Muscle layer of duodenum (tissue), 2 donors: Measurements from ENCODE around the gene TMEM132C.
"Not testable (repeated sequence)": the region's sequence is repeated elsewhere in the genome, so short reads cannot be mapped to it uniquely, and the experiment has no call there.

Source experiments
- H3K27ac ChIP-seq: one replicate; pipeline ENCODE4 v1.7.0; 2013; ENCODE audit warnings: mild to moderate bottlenecking, low read length
- H3K27me3 ChIP-seq: one replicate; pipeline ENCODE4 v1.7.0; 2013; ENCODE audit warnings: low read depth, mild to moderate bottlenecking, control low read depth, low read length
- H3K36me3 ChIP-seq, 2 donors: one replicate each; pipeline ENCODE4 v1.7.0; 2013; ENCODE audit warnings: low read length in 2 of 2, control low read depth in 1 of 2, mild to moderate bottlenecking in 1 of 2; ENCODE audit not compliant: insufficient read depth in 2 of 2, control insufficient read depth in 1 of 2
- H3K4me1 ChIP-seq, 2 donors: one replicate each; pipeline ENCODE4 v1.7.0; 2013; ENCODE audit warnings: low read length in 2 of 2, mild to moderate bottlenecking in 2 of 2, control low read depth in 1 of 2, moderate library complexity in 1 of 2; ENCODE audit not compliant: insufficient read depth in 2 of 2, control insufficient read depth in 1 of 2
- H3K4me3 ChIP-seq, 2 donors: one replicate each; pipeline ENCODE4 v1.7.0; 2013; ENCODE audit warnings: low read length in 2 of 2, low read depth in 1 of 2, mild to moderate bottlenecking in 1 of 2
- H3K9me3 ChIP-seq, 2 donors: one replicate each; pipeline ENCODE4 v1.7.0; 2013; ENCODE audit warnings: low read length in 2 of 2, control low read depth in 1 of 2, mild to moderate bottlenecking in 1 of 2; ENCODE audit not compliant: control insufficient read depth in 1 of 2
- donor health status: healthy.

TMEM132C gene

GRCh38 chr12:128456922-128457321, 190.0 kb downstream of the TMEM132C start:
- Histone ChIP-seq H3K27me3 (no peaks in the 10 kb centered on the region), H3K4me3 (no peak overlapping the region), H3K4me1 (peaks cover 0 to 4% of the 10 kb centered on the region in 2 donors)

GRCh38 chr12:128458301-128458974, 191.5 kb downstream of the TMEM132C start:
- no peak overlapping the region for H3K27ac ChIP-seq
- peaks cover 0 to 4% of the 10 kb centered on the region in 2 donors for H3K4me1 ChIP-seq
- H3K4me3 ChIP-seq = no peak overlapping the region
- no peaks in the 10 kb centered on the region for H3K27me3 ChIP-seq
- H3K9me3 ChIP-seq = peaks cover 0 to 6% of the 10 kb centered on the region in 2 donors
- H3K36me3 ChIP-seq = no peaks in the 10 kb centered on the region

More at GRCh38 chr12:128456922-128457321, 190.0 kb downstream of the TMEM132C start:
- peaks cover 0 to 3% of the 10 kb centered on the region in 2 donors for H3K9me3 ChIP-seq
- no peak overlapping the region for H3K27ac ChIP-seq
- no peaks in the 10 kb centered on the region for H3K36me3 ChIP-seq

GRCh38 chr12:128459067-128459466, 192.1 kb downstream of the TMEM132C start:
- H3K9me3 ChIP-seq = peaks cover 0 to 6% of the 10 kb centered on the region in 2 donors
- no peak overlapping the region for H3K4me3 ChIP-seq
- no peaks in the 10 kb centered on the region for H3K36me3 ChIP-seq
- no peak overlapping the region for H3K27ac ChIP-seq
- H3K4me1 ChIP-seq = peaks cover 0 to 4% of the 10 kb centered on the region in 2 donors
- no peaks in the 10 kb centered on the region for H3K27me3 ChIP-seq

DNA sequence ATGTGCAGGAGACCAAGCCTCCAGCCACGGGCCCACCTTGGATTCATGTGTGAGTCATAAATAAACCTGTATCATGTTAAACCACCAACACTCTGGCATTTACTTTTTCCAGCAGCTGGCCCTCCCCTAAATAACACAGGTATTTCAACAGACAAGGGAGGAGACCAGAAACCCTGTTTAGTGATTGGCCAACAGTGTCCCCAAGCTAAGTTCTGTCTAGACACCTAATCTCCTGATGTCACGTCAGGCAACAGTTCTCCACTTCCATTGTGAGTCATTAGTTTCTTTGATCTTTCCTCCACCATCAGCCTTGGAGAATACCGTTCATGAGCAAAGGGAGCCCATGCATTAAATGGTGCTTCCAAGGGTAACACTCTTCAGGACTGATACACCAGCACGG, 196.9 kb downstream of the TMEM132C start:
- no peaks in the 10 kb centered on the region for H3K27me3 ChIP-seq
- H3K9me3 ChIP-seq = peaks cover 0 to 6% of the 10 kb centered on the region in 2 donors
- no peaks in the 10 kb centered on the region for H3K4me1 ChIP-seq
- H3K27ac ChIP-seq = no peak overlapping the region
- no peaks in the 10 kb centered on the region for H3K36me3 ChIP-seq
- no peak overlapping the region for H3K4me3 ChIP-seq

GRCh38 chr12:128467882-128468281, 200.9 kb downstream of the TMEM132C start:
- Histone ChIP-seq H3K27ac (no peak overlapping the region), H3K4me1 (no peaks in the 10 kb centered on the region), H3K27me3 (no peaks in the 10 kb centered on the region), H3K4me3 (no peak overlapping the region), H3K36me3 (no peaks in the 10 kb centered on the region), H3K9me3 (no peaks in the 10 kb centered on the region)

- Histone ChIP-seq H3K27ac (no peak overlapping the region), H3K4me3 (no peak overlapping the region), H3K27me3 (no peaks in the 10 kb centered on the region), H3K36me3 (no peaks in the 10 kb centered on the region), H3K4me1 (no peaks in the 10 kb centered on the region), H3K9me3 (no peaks in the 10 kb centered on the region)
Observed at GRCh38 chr12:128468926-128469325, 202.0 kb downstream of the TMEM132C start.

DNA sequence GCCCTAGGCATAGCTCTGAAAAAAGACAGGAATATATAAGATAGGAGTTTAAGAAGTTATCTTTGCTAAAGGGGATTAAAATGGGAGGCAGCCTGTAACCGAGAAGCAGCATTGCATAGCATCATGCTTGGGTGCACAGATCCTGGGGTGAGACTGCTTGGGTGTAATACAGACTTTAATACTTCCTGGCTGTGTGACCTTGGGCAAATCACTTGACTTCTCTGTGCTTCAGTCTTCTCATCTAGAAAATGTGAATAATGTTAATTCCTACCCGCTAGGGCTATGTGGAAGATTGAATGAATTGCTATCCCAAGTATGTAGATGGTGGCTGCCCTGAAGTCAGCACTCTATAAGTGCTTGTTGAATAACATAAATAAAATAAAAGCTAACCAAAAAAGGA, 204.5 kb downstream of the TMEM132C start:
- Histone ChIP-seq H3K4me3 (no peak overlapping the region), H3K36me3 (no peaks in the 10 kb centered on the region), H3K27me3 (no peaks in the 10 kb centered on the region), H3K4me1 (no peaks in the 10 kb centered on the region), H3K9me3 (no peaks in the 10 kb centered on the region), H3K27ac (no peak overlapping the region)

DNA sequence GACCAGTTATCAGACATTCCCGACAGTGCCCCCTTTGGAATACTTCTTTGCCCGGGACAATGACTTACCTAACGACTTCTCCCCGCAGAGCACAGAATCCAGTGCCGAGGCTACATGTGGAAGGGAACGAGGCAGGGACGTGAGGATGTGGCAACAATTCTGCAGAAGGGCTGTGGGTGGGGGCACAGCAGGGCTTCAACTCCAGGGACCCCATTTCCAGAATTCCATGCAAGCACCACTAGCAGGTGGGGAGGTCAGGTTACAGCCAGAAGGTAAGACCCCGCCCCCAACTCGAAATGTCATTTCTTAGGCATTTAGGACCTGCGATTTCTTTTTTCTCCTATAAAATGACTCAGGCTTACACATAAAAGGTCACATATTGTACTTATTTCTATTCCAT, 207.9 kb downstream of the TMEM132C start:
- Histone ChIP-seq H3K4me1 (no peaks in the 10 kb centered on the region), H3K4me3 (no peak overlapping the region), H3K9me3 (no peaks in the 10 kb centered on the region), H3K27ac (no peak overlapping the region), H3K36me3 (no peaks in the 10 kb centered on the region), H3K27me3 (no peaks in the 10 kb centered on the region)

DNA sequence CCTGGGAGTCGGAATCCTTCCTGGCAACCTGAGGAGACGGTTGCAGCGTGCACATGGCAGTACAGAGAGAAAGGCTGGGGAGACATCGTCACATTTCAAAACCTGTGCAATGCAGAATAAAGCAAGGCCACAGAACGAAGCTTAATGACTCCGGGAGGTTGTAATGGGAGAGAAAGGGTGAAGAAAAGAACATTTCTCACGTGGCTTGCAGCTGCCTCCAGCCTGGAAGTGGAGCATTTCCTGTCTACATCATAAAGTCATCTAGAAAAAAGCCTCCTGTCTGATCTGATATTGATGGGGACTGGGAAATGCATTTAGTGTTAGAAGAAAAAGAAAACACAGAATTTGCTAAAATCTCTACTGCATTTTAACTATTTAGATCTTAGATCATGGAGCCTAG, 209.3 kb downstream of the TMEM132C start:
- Histone ChIP-seq H3K36me3 (no peaks in the 10 kb centered on the region), H3K27me3 (no peaks in the 10 kb centered on the region), H3K9me3 (no peaks in the 10 kb centered on the region), H3K27ac (no peak overlapping the region), H3K4me1 (no peaks in the 10 kb centered on the region), H3K4me3 (no peak overlapping the region)

DNA sequence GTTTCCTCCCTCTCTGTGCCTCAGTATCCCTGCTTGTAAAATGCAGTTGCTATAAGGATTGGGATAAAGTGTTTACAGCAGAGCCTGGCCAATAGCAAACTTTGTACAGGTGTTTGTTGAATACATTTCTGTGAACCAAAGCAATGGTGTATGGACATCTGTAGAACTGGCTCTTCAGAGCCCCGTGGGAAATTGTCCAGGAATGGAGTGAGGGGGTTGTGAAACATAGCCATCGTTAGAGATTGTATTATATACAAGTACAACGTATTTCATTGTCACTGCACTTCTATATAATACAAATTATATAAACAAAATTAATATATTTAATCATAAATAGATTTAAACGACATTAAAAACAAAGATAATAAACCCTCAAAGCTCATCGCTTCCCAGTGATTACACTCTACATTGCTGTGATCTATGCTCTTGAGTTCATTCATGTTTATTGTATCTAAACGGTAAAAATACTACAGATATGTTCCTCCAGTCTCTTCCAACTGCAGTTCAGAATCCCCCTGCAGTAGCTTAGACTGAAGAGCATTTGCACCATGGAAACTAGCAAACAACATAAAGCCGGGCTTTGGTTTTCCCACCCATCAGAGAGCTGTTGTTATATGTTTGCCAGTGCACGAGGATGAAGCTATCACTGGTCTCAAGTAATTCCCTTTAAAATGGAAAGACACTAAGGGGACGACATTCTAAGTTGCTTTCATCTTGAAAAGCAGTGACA, 216.7 kb downstream of the TMEM132C start:
- H3K27me3 ChIP-seq = no peaks in the 10 kb centered on the region

DNA sequence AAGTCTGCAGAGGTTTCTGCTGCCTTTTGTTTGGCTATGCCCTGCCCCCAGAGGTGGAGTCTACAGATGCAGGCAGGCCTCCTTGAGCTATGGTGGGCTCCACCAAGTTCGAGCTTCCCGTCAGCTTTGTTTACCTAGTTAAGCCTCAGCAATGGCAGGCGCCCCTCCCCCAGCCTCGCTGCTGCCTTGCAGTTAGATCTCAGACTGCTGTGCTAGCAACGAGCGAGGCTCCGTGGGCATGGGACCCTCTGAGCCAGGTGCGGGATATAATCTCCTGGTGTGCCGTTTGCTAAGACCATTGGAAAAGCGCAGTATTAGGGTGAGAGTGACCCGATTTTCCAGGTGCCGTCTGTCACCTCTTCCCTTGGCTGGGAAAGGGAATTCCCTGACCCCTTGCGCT, 230.4 kb downstream of the TMEM132C start:
- not testable (repeated sequence) for H3K27me3 ChIP-seq, H3K27ac ChIP-seq, H3K4me3 ChIP-seq, H3K4me1 ChIP-seq, H3K9me3 ChIP-seq, H3K36me3 ChIP-seq

More for the DNA sequence above, 216.7 kb downstream of the TMEM132C start:
- no peaks in the 10 kb centered on the region for H3K36me3 ChIP-seq
- H3K27ac ChIP-seq = no peak overlapping the region
- no peaks in the 10 kb centered on the region for H3K9me3 ChIP-seq
- no peak overlapping the region for H3K4me3 ChIP-seq
- H3K4me1 ChIP-seq = no peaks in the 10 kb centered on the region
